ENCODE measurements around the gene INO80B. TPM values are rescaled to one million over a fixed set of nuclear protein-coding genes. Genes with fewer than 3 reads are reported as not detected.

The INO80B gene
- total RNA-seq, 2 donors from 2014 or later, result 26.6 to 27.7 TPM

Other genes with a start within 250 kb of the INO80B start
- 1 to 10 TPM; 1.4 to 2.2 TPM for gene SLC4A5, start 111.7 kb upstream of the INO80B start, total RNA-seq
- 100 to 1,000 TPM in 1 of 2 donors, 10 to 100 TPM in 1; 94.6 to 114 TPM for gene DCTN1, start 74.8 kb upstream of the INO80B start, total RNA-seq
- gene C2orf81, start 33.5 kb upstream of the INO80B start, total RNA-seq, result 1 to 10 TPM in 1 of 2 donors, under 1 TPM in 1; 0.49 to 1.7 TPM
- gene WDR54, start 33.4 kb upstream of the INO80B start, total RNA-seq, result 1 to 10 TPM; 2.8 to 5.4 TPM
- gene RTKN, start 13.2 kb upstream of the INO80B start, total RNA-seq, result 10 to 100 TPM; 47.6 to 51.9 TPM
- gene WBP1, start 3.4 kb downstream of the INO80B start, total RNA-seq, result 10 to 100 TPM; 48.4 to 56.6 TPM
- 10 to 100 TPM; 51.4 to 59.6 TPM for gene MOGS, start 10.3 kb downstream of the INO80B start, total RNA-seq
- 10 to 100 TPM; 63.6 to 65.0 TPM for gene MRPL53, start 17.6 kb downstream of the INO80B start, total RNA-seq
- 10 to 100 TPM; 22.4 to 23.9 TPM for gene CCDC142, start 27.9 kb downstream of the INO80B start, total RNA-seq
- 10 to 100 TPM; 23.6 to 29.7 TPM for gene TTC31, start 28.0 kb downstream of the INO80B start, total RNA-seq
- gene LBX2, start 44.5 kb downstream of the INO80B start, total RNA-seq, result 1 to 10 TPM; 1.2 to 1.7 TPM
- 10 to 100 TPM; 18.4 to 20.2 TPM for gene PCGF1, start 52.6 kb downstream of the INO80B start, total RNA-seq
- under 1 TPM in 1 of 2 donors, not detected in 1; 0.56 TPM for gene TLX2, start 59.4 kb downstream of the INO80B start, total RNA-seq
- 10 to 100 TPM; 34.3 to 44.0 TPM for gene DQX1, start 71.1 kb downstream of the INO80B start, total RNA-seq
- gene AUP1, start 74.6 kb downstream of the INO80B start, total RNA-seq, result 100 to 1,000 TPM; 124 to 133 TPM
- gene HTRA2, start 74.8 kb downstream of the INO80B start, total RNA-seq, result 10 to 100 TPM; 22.3 to 23.0 TPM
- 1 to 10 TPM; 1.5 to 3.4 TPM for gene LOXL3, start 98.9 kb downstream of the INO80B start, total RNA-seq
- gene DOK1, start 99.6 kb downstream of the INO80B start, total RNA-seq, result 10 to 100 TPM; 16.1 to 21.4 TPM
- under 1 TPM in 1 of 2 donors, not detected in 1; 0.56 TPM for gene M1AP, start 193.2 kb downstream of the INO80B start, total RNA-seq
- 1 to 10 TPM; 3.5 to 3.8 TPM for gene SEMA4F, start 199.2 kb downstream of the INO80B start, total RNA-seq

Measured in left colon (tissue), 2 donors.